Ascending aorta (tissue), 2 donors: ENCODE results near the gene ALPI. TPM values are rescaled to one million over a fixed set of nuclear protein-coding genes. Genes with fewer than 3 reads are reported as not detected.
"Not testable (repeated sequence)": the region's sequence is repeated elsewhere in the genome, so short reads cannot be mapped to it uniquely, and the experiment has no call there.

Source experiments
- DNase-seq, 2 donors: peaks; one replicate each; pipeline ENCODE4 v3.0.0-alpha.2; 2019; ENCODE audit warnings: low spot score in 2 of 2
- H3K27ac ChIP-seq, 2 donors: fragments of 200-600 bp; sonication (generic); one replicate each; pipeline ENCODE4 v1.5.1; 2016 to 2017; ENCODE audit warnings: mild to moderate bottlenecking in 1 of 2
- H3K27me3 ChIP-seq: fragments of 200-600 bp; sonication (generic); one replicate; pipeline ENCODE4 v1.5.1; 2017
- H3K36me3 ChIP-seq, 2 donors: fragments of 200-600 bp; sonication (generic); one replicate each; pipeline ENCODE4 v1.5.1; 2016
- H3K4me1 ChIP-seq, 2 donors: fragments of 200-600 bp; sonication (generic); one replicate each; pipeline ENCODE4 v1.5.1; 2016 to 2017; ENCODE audit warnings: mild to moderate bottlenecking in 1 of 2
- H3K4me3 ChIP-seq, 2 donors: fragments of 200-600 bp; sonication (generic); one replicate each; pipeline ENCODE4 v1.5.1; 2016 to 2017; ENCODE audit warnings: mild to moderate bottlenecking in 1 of 2
- H3K9me3 ChIP-seq, 2 donors: fragments of 200-600 bp; sonication (generic); one replicate each; pipeline ENCODE4 v1.5.1; 2016
- CTCF ChIP-seq, 3 experiments: fragments of 200-600 bp in 2 of 3; fragments of 450-650 bp in 1 of 3; sonication (generic) in 2 of 3; IDR thresholded peaks; one replicate each; pipeline ENCODE4 v1.5.1; 2016 to 2019; ENCODE audit warnings: antibody characterized with exemption in 3 of 3, mild to moderate bottlenecking in 1 of 3, moderate library complexity in 1 of 3
- intact Hi-C: fragments of 100-400 bp; cut with DNase I; formaldehyde crosslinking; loops from one replicate; pipeline ENCODE4 v1.15.1; 2023
- total RNA-seq: library from RNA; depleted of rRNA; stranded (reverse); fragments of >200 nt; gene quantifications from one replicate; pipeline ENCODE4 v1.1.0, GENCODE V29; 2016

Gene ALPI
- total RNA-seq, 1 donor from 2014 or later, result not detected

GRCh38 chr2:232432598-232433184, 23.3 kb upstream of the ALPI start:
- Histone ChIP-seq H3K27me3 (no peaks in the 10 kb centered on the region), H3K36me3 (no peaks in the 10 kb centered on the region), H3K27ac (no peak overlapping the region), H3K4me1 (no peaks in the 10 kb centered on the region), H3K4me3 (no peak overlapping the region), H3K9me3 (no peaks in the 10 kb centered on the region)
- TF ChIP-seq CTCF (IDR thresholded peaks at IDR 0.05), result no peak
- intact Hi-C loops, result no loop called here
- DNase-seq, result no peak

- DNase-seq, H3K36me3 ChIP-seq, H3K4me3 ChIP-seq, H3K27me3 ChIP-seq, H3K9me3 ChIP-seq, intact Hi-C loops, H3K4me1 ChIP-seq, H3K27ac ChIP-seq: not testable (repeated sequence)
Observed at GRCh38 chr2:232433622-232434021, 22.3 kb upstream of the ALPI start.

- no peak overlapping the region for H3K4me3 ChIP-seq
- intact Hi-C loops, result no loop called here
- H3K36me3 ChIP-seq, result no peaks in the 10 kb centered on the region
- no peaks in the 10 kb centered on the region for H3K27me3 ChIP-seq
- DNase-seq, result no peak
- no peaks in the 10 kb centered on the region for H3K9me3 ChIP-seq
- no peaks in the 10 kb centered on the region for H3K4me1 ChIP-seq
- TF ChIP-seq CTCF (IDR thresholded peaks at IDR 0.05), result no peak
- no peak overlapping the region for H3K27ac ChIP-seq
Observed at GRCh38 chr2:232434091-232434490, 21.9 kb upstream of the ALPI start.

- H3K4me1 ChIP-seq, result no peaks in the 10 kb centered on the region
- no peak overlapping the region for H3K27ac ChIP-seq
- intact Hi-C loops, result no loop called here
- H3K9me3 ChIP-seq, result no peaks in the 10 kb centered on the region
- TF ChIP-seq CTCF (IDR thresholded peaks at IDR 0.05), result no peak
- no peak for DNase-seq
- no peak overlapping the region for H3K4me3 ChIP-seq
- H3K27me3 ChIP-seq, result no peaks in the 10 kb centered on the region
- no peaks in the 10 kb centered on the region for H3K36me3 ChIP-seq
Observed at GRCh38 chr2:232434563-232435374, 21.2 kb upstream of the ALPI start.

GRCh38 chr2:232435375-232435648, 20.6 kb upstream of the ALPI start:
- no peak for DNase-seq

More at GRCh38 chr2:232435375-232435648, 20.6 kb upstream of the ALPI start:
- no peaks in the 10 kb centered on the region for H3K9me3 ChIP-seq
- TF ChIP-seq CTCF (IDR thresholded peaks at IDR 0.05), result no peak
- H3K4me1 ChIP-seq, result no peaks in the 10 kb centered on the region
- no peak overlapping the region for H3K4me3 ChIP-seq
- H3K27me3 ChIP-seq, result no peaks in the 10 kb centered on the region
- no peaks in the 10 kb centered on the region for H3K36me3 ChIP-seq
- H3K27ac ChIP-seq, result no peak overlapping the region
- intact Hi-C loops, result no loop called here
